ENCODE data around the gene FAM9C. TPM values are rescaled to one million over a fixed set of nuclear protein-coding genes. Genes with fewer than 3 reads are reported as not detected.
"Not testable (repeated sequence)": the region's sequence is repeated elsewhere in the genome, so short reads cannot be mapped to it uniquely, and the experiment has no call there.

Gene FAM9C
- polyA plus RNA-seq, 1 experiment = 0.04 TPM

GRCh38 chrX:13067773-13068172, 23.4 kb upstream of the FAM9C start:
- CTCF ChIA-PET = no interaction called here

GRCh38 chrX:13066391-13066790, 22.0 kb upstream of the FAM9C start:
- Histone ChIP-seq H3K4me3 (ENCODE audit: low read depth, low read length) (no peak overlapping the region), H3K27ac (ENCODE audit: low read depth, low read length) (no peak overlapping the region), H3K27me3 (ENCODE audit: control insufficient read depth, insufficient read depth, low read length) (no peaks in the 10 kb centered on the region), H3K9me3 (ENCODE audit: control insufficient read depth, insufficient read depth, low read length) (peaks cover 3% of the 10 kb centered on the region; the same call in 1 of the 2 replicates)
- ChIA-PET POLR2A (no interaction called here), CTCF (no interaction called here)
- no peak for DNase-seq (ENCODE audit: low read depth, low spot score)
- TF ChIP-seq CTCF (IDR thresholded peaks at IDR 0.05; ENCODE audit: low read depth, low read length) = no peak

More at GRCh38 chrX:13067773-13068172, 23.4 kb upstream of the FAM9C start:
- Histone ChIP-seq H3K27ac (ENCODE audit: low read depth, low read length) (no peak overlapping the region), H3K27me3 (ENCODE audit: control insufficient read depth, insufficient read depth, low read length) (no peaks in the 10 kb centered on the region), H3K4me3 (ENCODE audit: low read depth, low read length) (no peak overlapping the region), H3K9me3 (ENCODE audit: control insufficient read depth, insufficient read depth, low read length) (no peaks in the 10 kb centered on the region)
- DNase-seq (ENCODE audit: low read depth, low spot score) = no peak
- no peak for TF ChIP-seq CTCF (IDR thresholded peaks at IDR 0.05; ENCODE audit: low read depth, low read length)
- POLR2A ChIA-PET = interaction anchor here (0.7 kb wide), 1 partner anchor 19 kb away, joined by 5 read pairs; no protein-coding TSS in a partner anchor

- Histone ChIP-seq H3K9me3 (ENCODE audit: control insufficient read depth, insufficient read depth, low read length) (peaks cover 3% of the 10 kb centered on the region; the same call in 1 of the 2 replicates), H3K27me3 (ENCODE audit: control insufficient read depth, insufficient read depth, low read length) (no peaks in the 10 kb centered on the region), H3K4me3 (ENCODE audit: low read depth, low read length) (no peak overlapping the region), H3K27ac (ENCODE audit: low read depth, low read length) (peak overlapping the region; percentile 31)
- DNase-seq (ENCODE audit: low read depth, low spot score) = no peak
- ChIA-PET POLR2A (interaction anchor here (1.1 kb wide), 1 partner anchor 12 kb away, joined by 9 read pairs; no protein-coding TSS in a partner anchor), CTCF (no interaction called here)
- TF ChIP-seq CTCF (IDR thresholded peaks at IDR 0.05; ENCODE audit: low read depth, low read length) = no peak
Measured at GRCh38 chrX:13064599-13065143, 20.3 kb upstream of the FAM9C start.

GRCh38 chrX:13063124-13063523, 18.7 kb upstream of the FAM9C start:
- H3K27me3 ChIP-seq (ENCODE audit: control insufficient read depth, insufficient read depth, low read length); H3K4me3 ChIP-seq (ENCODE audit: low read depth, low read length); H3K27ac ChIP-seq (ENCODE audit: low read depth, low read length); POLR2A ChIA-PET; H3K9me3 ChIP-seq (ENCODE audit: control insufficient read depth, insufficient read depth, low read length); DNase-seq (ENCODE audit: low read depth, low spot score): not testable (repeated sequence)
- CTCF ChIA-PET = interaction anchor here (1.0 kb wide), 1 partner anchor 116 kb away, joined by 3 read pairs; no protein-coding TSS in a partner anchor

GRCh38 chrX:13062331-13062730, 17.9 kb upstream of the FAM9C start:
- CTCF ChIA-PET; H3K27ac ChIP-seq (ENCODE audit: low read depth, low read length); H3K27me3 ChIP-seq (ENCODE audit: control insufficient read depth, insufficient read depth, low read length); DNase-seq (ENCODE audit: low read depth, low spot score); POLR2A ChIA-PET; H3K9me3 ChIP-seq (ENCODE audit: control insufficient read depth, insufficient read depth, low read length); H3K4me3 ChIP-seq (ENCODE audit: low read depth, low read length): not testable (repeated sequence)

- H3K9me3 ChIP-seq (ENCODE audit: control insufficient read depth, insufficient read depth, low read length); H3K4me3 ChIP-seq (ENCODE audit: low read depth, low read length); DNase-seq (ENCODE audit: low read depth, low spot score); POLR2A ChIA-PET; H3K27ac ChIP-seq (ENCODE audit: low read depth, low read length); H3K27me3 ChIP-seq (ENCODE audit: control insufficient read depth, insufficient read depth, low read length): not testable (repeated sequence)
- CTCF ChIA-PET = interaction anchor here (0.7 kb wide), 1 partner anchor 114 kb away, joined by 3 read pairs; no protein-coding TSS in a partner anchor
Measured at GRCh38 chrX:13061215-13061708, 16.8 kb upstream of the FAM9C start.
